Forelimb muscle (tissue), 1 donor: ENCODE results near the gene KRT9. TPM values are rescaled to one million over a fixed set of nuclear protein-coding genes. Genes with fewer than 3 reads are reported as not detected.
"Not testable (repeated sequence)": the region's sequence is repeated elsewhere in the genome, so short reads cannot be mapped to it uniquely, and the experiment has no call there.

ENCODE experiments used
- DNase-seq: peaks from one replicate; pipeline ENCODE4 v3.0.0-alpha.2; 2013; ENCODE audit warnings: low read depth
- polyA plus RNA-seq: library from polyadenylated mRNA; unstranded; fragments of 120-200 nt; gene quantifications from one replicate; pipeline ENCODE4 v1.2.1, GENCODE V29; 2013; ENCODE audit not compliant: insufficient read length

Gene KRT9
- polyA plus RNA-seq, 1 donor, result not detected

GRCh38 chr17:41547378-41547841 lies 24.4 kb downstream of the KRT9 start:
- DNase-seq, result no peak

- no peak for DNase-seq
Measured at GRCh38 chr17:41546819-41547218, 25.0 kb downstream of the KRT9 start.

DNA sequence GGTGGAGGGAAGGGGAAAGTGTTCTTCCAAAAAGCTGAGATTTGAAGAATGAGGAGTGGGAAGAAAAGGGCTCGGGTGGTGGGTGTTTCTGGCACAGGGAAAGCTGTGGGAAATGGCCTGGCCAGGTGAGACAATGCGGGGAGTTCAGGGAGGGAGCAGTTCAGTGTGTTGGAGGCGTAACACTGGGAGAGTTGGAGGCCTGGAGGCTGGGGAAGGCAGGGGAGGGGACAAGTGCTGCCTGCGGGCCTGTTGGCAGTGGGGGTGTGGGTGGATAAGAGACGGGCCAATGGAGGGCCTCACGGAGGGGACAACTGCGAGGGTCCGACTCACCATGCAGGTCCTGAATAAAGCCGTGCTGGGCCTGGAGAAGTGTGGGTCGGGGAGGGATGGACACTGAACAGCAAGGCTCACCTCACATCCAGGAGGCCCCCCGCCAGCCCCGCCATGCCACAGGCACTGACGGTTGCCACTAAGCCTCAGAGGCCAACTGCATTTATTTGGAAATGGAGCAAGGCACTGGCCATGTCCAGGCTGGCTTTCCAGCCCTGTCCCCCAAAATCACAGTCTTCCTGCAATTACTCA lies 25.9 kb downstream of the KRT9 start:
- DNase-seq, result no peak

DNA sequence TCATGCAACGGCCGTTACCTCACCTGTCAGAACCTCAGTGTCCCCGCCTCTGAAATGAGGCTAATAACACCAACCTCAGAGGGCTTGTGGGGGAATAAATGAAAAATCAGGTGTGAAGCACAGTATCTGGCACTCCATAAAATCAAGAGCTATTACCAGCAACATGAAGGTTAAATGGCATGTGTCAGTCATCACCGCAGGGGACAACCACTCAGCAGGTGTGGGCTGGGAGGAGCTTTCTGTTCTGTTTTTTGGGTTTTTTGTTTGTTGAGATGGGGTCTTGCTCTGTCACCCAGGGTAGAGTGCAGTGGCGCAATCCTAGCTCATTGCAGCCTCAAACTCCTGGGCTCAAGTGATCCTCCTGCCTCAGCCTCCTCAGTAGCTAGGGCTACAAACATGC lies 26.9 kb downstream of the KRT9 start:
- DNase-seq, result no peak

- no peak for DNase-seq
Measured at GRCh38 chr17:41544491-41544892, 27.4 kb downstream of the KRT9 start.

GRCh38 chr17:41542786-41543185 lies 29.1 kb downstream of the KRT9 start:
- DNase-seq, result not testable (repeated sequence)

GRCh38 chr17:41542357-41542756 lies 29.5 kb downstream of the KRT9 start:
- DNase-seq, result no peak

DNA sequence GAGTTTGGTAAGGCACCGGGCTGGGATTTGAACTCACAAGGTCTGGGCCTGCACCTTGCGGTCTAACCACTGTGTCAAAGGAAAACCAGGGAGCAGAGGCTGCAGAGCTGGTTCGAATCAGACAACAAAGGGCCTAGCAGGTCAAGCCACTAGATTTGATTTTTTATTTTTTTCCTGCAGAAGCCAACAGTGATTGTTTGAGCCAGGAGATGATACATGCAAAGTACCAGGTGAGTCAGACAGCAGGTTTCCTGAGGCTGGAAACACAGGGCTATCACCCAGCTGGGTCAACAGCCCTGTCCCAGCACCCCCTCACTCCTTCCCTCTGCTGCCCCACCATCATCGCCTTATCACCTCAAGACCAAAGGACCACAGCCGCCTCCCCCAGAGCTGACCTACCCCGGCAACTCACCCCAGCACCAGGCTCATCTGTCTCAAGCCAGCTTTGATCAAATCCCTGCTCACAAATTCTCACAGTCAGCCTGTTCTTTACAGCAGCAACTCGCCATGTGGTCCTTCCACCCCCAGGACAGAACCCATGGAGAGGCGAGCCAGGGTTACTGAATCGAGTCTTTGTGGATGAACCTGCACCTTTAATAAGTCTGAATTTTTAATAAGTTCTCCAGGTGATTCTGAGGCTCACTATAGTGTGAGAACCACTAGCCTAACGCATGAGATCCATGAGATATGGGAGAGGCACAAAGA lies 30.8 kb downstream of the KRT9 start:
- no peak for DNase-seq

- DNase-seq, result no peak
Measured at GRCh38 chr17:41539979-41540701, 31.7 kb downstream of the KRT9 start.

DNA sequence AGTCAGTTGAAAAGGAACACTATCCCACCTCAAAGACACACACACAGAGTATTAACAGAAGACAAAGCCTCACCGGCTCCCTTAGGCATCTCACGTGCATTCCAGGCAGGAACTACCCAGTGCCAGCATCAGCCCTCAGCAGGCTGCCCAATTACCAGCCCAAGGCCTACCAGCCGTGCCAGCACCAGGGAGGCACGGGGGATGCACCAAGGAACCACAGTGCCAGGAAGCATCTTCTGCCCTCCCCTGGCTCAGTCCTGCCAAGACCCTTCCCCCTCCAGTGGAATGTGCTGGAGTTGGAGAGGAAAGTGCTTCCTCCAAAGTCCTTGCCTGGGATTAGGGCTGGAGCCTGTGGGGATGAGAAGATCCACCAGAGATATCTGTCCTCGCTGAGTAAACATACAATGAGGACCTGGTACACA lies 32.8 kb downstream of the KRT9 start:
- no peak for DNase-seq

- DNase-seq, result no peak
Measured at GRCh38 chr17:41538565-41538991, 33.3 kb downstream of the KRT9 start.

GRCh38 chr17:41537990-41538389 lies 33.9 kb downstream of the KRT9 start:
- DNase-seq, result no peak

- no peak for DNase-seq
Measured at GRCh38 chr17:41537614-41537954, 34.3 kb downstream of the KRT9 start.

- DNase-seq, result no peak
Measured at GRCh38 chr17:41536741-41537613, 34.9 kb downstream of the KRT9 start.

DNA sequence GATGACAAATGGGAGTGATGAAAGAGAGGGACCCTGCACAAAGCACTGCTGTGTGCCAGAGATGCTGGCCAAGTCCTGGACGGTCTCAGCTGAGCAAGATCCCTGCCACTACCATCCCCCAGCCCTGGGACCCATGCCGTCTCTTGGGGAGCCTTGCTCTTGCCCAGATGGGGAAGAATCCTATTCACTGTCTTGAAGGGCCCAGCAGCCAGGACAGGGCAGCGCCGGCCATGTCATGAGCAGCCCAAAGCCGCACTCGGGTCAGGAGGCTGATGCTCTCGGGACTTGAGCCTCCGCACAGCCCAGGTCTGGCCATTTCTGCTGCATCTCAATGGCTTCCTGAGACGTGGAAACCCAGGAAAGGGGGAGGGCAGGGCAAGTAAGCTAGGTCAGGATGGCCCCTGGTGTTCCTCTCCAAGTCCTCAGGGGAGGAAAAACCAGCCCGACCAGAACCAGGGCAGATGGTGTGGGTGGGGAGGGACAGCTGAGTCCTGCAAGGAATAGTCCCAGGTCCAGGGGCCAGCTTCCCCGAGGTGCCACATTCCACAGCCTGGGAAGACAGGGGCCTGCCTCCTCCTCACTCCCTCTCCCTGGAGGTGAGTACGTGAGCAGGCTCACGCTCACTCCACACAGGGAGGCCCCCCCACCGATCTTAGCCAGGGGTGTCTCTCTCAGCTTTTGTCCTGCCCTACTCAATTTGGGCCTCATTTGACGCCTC lies 35.9 kb downstream of the KRT9 start:
- DNase-seq, result no peak

DNA sequence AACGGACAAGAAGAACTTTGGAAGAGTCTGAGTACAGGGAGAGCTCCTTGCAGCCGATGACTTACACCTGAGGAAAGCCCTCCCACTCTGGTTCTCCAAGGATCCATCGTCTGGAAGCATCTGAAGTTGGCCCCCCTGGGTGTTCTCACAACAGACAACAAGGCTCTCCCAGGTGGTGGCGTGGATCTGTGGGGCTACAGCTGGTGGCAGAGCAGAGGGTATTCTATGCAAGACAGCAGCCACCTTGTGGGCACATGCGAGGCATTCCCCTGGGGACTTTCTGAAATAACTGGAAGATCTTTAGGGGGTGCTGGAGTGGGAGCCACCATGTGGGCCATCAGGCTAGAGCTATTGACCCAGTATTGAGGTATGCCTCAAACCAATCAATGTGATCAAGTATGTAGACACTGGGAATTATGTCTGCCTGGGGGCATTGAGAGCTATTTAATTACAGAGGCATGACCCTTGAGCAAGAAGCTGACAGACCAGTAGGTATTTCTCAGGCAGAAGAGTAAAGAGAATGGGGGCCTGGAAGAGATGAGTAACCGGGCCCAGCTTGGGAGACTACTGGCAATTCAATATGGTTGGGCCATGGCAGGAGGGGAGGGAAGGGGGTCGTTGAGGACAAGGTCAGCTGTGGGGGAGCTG lies 36.8 kb downstream of the KRT9 start:
- no peak for DNase-seq

- DNase-seq, result no peak
Measured at GRCh38 chr17:41533613-41534012, 38.2 kb downstream of the KRT9 start.

DNA sequence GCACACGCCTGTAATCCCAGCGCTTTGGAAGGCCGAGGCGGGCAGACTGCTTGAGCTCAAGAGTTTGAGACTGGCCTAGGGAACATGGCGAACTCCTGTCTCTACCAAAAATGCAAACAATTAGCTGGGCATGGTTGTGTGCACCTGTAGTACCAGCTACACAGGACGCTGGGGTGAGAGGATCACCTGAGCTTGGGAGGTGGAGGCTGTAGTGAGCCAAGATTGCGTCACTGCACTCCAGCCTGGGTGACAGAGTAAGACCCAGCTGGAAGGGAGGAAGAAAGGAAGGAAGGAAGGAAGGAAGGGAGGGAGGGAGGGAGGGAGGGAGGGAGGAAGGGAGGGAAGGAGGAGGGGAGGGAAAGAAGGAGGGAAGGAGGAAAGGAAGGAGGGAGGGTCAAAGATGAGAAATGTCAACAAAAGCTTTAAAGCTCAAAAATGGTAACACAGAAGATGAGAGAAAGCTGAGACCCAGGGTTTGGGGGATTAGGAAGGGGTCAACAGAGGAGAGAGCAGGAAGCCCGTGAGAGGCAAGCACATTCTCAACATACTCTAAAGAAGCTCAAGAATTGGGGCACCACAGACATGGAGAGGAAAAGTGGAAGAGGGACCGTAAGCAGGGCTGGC lies 38.8 kb downstream of the KRT9 start:
- no peak for DNase-seq

DNA sequence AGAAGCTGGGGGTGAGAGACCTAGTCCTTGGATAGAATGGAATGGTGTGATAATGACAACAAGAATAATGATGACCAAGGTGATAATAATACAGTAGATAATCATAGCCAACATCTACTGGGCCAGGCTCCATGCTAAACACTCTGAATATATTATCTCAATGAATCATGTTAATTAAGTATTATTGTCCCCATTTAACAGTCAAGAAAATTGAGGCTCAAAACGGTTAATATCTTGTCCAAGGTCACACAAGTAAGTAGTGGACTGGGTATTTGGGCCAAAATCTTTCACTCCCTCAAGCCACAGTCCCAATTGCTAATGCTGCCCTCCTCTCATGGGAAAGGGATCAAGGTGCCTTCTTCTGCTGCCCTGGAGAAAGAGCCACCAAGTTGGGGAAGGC lies 39.9 kb downstream of the KRT9 start:
- no peak for DNase-seq
